Heart left ventricle (tissue), 13 donors: ENCODE measurements around the gene SCN9A.

Source experiments
- CTCF ChIP-seq, 12 donors: fragments of 200-600 bp; sonication (generic) in 4 of 12; IDR thresholded peaks; one replicate each; pipeline versions ENCODE4 v1.5.0 to v1.8.0; 2018 to 2022; ENCODE audit warnings: antibody characterized with exemption in 12 of 12, mild to moderate bottlenecking in 5 of 12
- POLR2A ChIP-seq, 2 donors: fragments of 450-650 bp; IDR thresholded peaks; one replicate each; pipeline ENCODE4 v1.6.1; 2017; ENCODE audit warnings: antibody characterized with exemption in 2 of 2, mild to moderate bottlenecking in 2 of 2, moderate library complexity in 2 of 2
- donor health status: ischemic (EF 13 %, LVEDD 7.1; RV severe dilation, severe dysfunction).
- donor health status: DM: no; HTN: yes; CAD: no.
- donor health status: DM: no; HTN: no; CAD: no.
- donor health status: ischemic (EF 25% LVEDD 6.9; RV normal size, moderate dysfunction).
- donor health status: ischemic (EF 25% LVEDD 5.7; RV mildly dilated, moderate dysfunction).
- donor health status: ischemic (EF 35%, LVEDD 5.7; RV mildly dilated, moderate dysfunction).
- donor health status: nonischemic (EF 11% LVEDD 7.7; RV severe dilation, severe dysfunction).
- donor health status: DM: yes; HTN: yes; CAD: no.
- donor health status: PGD.
- donor health status: ischemic (EF 29% LVEDD 5.4; RV normal size, mild dysfunction).
- donor health status: nonischemic (EF 23%, LVEDD 6.1; RV moderate dilation, normal function).

- TF ChIP-seq CTCF (IDR thresholded peaks at IDR 0.05) (no peak), POLR2A (IDR thresholded peaks at IDR 0.05) (no peak)
Measured at GRCh38 chr2:166376873-166377272, 1.1 kb upstream of the SCN9A start.
